Measurements from ENCODE around the gene CERS1. TPM values are rescaled to one million over a fixed set of nuclear protein-coding genes. Genes with fewer than 3 reads are reported as not detected.
A peak's percentile ranks its signal among the peaks of the same experiment; 100 is the strongest.

CERS1 gene
- total RNA-seq, 1 experiment from 2014 or later = 0.96 TPM

- peaks cover 30 to 55% of the 10 kb centered on the region in 2 experiments for H3K36me3 ChIP-seq (ENCODE audit: control insufficient read depth in 1 of 2, insufficient read depth in 2 of 2, low read length in 2 of 2)
- intact Hi-C loops (cut with micrococcal nuclease) = no loop called here
- TF ChIP-seq RAD21 (IDR thresholded peaks at IDR 0.05; ENCODE audit: low read depth) = peak; percentile 74
- no peak for TF ChIP-seq REST (IDR thresholded peaks at IDR 0.05; ENCODE audit: low read depth)
- TF ChIP-seq ELF1 (IDR thresholded peaks at IDR 0.05; ENCODE audit: borderline replicate concordance, low read depth) = no peak
- TF ChIP-seq, protein P1, sequence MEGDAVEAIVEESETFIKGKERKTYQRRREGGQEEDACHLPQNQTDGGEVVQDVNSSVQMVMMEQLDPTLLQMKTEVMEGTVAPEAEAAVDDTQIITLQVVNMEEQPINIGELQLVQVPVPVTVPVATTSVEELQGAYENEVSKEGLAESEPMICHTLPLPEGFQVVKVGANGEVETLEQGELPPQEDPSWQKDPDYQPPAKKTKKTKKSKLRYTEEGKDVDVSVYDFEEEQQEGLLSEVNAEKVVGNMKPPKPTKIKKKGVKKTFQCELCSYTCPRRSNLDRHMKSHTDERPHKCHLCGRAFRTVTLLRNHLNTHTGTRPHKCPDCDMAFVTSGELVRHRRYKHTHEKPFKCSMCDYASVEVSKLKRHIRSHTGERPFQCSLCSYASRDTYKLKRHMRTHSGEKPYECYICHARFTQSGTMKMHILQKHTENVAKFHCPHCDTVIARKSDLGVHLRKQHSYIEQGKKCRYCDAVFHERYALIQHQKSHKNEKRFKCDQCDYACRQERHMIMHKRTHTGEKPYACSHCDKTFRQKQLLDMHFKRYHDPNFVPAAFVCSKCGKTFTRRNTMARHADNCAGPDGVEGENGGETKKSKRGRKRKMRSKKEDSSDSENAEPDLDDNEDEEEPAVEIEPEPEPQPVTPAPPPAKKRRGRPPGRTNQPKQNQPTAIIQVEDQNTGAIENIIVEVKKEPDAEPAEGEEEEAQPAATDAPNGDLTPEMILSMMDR (IDR thresholded peaks at IDR 0.05 in 2 of 3, conservative IDR thresholded peaks at IDR 0.05 in 1 of 3; ENCODE audit: borderline replicate concordance in 1 of 3, insufficient read depth in 1 of 3, low read depth in 2 of 3, low read length in 2 of 3) = peak; percentile 97 to 99 (median 99)
- 0 out of 2 replicates have a peak, but pooled peaks have one; percentile 54 for TF ChIP-seq MAX (IDR thresholded peaks at IDR 0.05)
- TF ChIP-seq EZH2 (IDR thresholded peaks at IDR 0.05) = no peak
- no peak overlapping the region for H2AFZ ChIP-seq (ENCODE audit: low read depth, low read length, poor library complexity, severe bottlenecking)
- no peak overlapping the region for H3K4me2 ChIP-seq (ENCODE audit: low read length)
- CTCF ChIA-PET = interaction anchor here (0.8 to 1.7 kb wide), 3 partner anchors 10 to 121 kb away, joined by 3 to 12 read pairs (median 4); no protein-coding TSS in a partner anchor
- no peaks in the 10 kb centered on the region for H3K9me2 ChIP-seq (ENCODE audit: insufficient read depth)
- H3K4me3 ChIP-seq (replicated peaks in 1 of 2; ENCODE audit: low read depth in 1 of 2, low read length in 2 of 2) = no peak overlapping the region
- no TSS peak for BruUV-seq (replicated peaks)
- ATAC-seq (peak; percentile 89), DNase-seq (ENCODE audit: low read depth, low spot score) (no peak)
- RAD21 ChIA-PET (ENCODE audit: low non-redundant PET in 1 of 2, low total read pairs in 2 of 2, uncharacterized antibody in 2 of 2, unreplicated experiment in 2 of 2) = no interaction called here
- no peaks in the 10 kb centered on the region for H4K20me1 ChIP-seq (ENCODE audit: insufficient read depth)
- peak overlapping the region; percentile 24; the same call in 1 of the 2 replicates for H3K27ac ChIP-seq (ENCODE audit: low read depth, low read length)
- H3K4me1 ChIP-seq (ENCODE audit: control insufficient read depth in 1 of 2, insufficient read depth in 2 of 2, low read length in 2 of 2) = peaks cover 0 to 2% of the 10 kb centered on the region in 2 experiments; a peak in 1 of 4 replicates
- H3K79me2 ChIP-seq (ENCODE audit: insufficient read depth, low read length) = peaks cover 2% of the 10 kb centered on the region; the same call in 1 of the 2 replicates
- no peaks in the 10 kb centered on the region for H3K27me3 ChIP-seq (ENCODE audit: insufficient read depth, low read length)
- H3K9ac ChIP-seq (ENCODE audit: low read length) = no peak overlapping the region
- no peaks in the 10 kb centered on the region for H3K9me3 ChIP-seq (ENCODE audit: control insufficient read depth in 1 of 2, insufficient read depth in 1 of 2, low read depth in 1 of 2, low read length in 2 of 2)
- POLR2A ChIA-PET = no interaction called here
Measured at GRCh38 chr19:18865973-18866799, 29.8 kb downstream of the CERS1 start.

Data from HCT116 (cell line).